Limb (tissue), 2 donors: Measurements from ENCODE around the gene RRP7A.
"Not testable (repeated sequence)": the region's sequence is repeated elsewhere in the genome, so short reads cannot be mapped to it uniquely, and the experiment has no call there.

Source experiments
- DNase-seq, 2 donors: peaks; one replicate each; pipeline ENCODE4 v3.0.0-alpha.2; 2016; ENCODE audit errors: extremely low spot score in 2 of 2

Gene RRP7A, protein sequence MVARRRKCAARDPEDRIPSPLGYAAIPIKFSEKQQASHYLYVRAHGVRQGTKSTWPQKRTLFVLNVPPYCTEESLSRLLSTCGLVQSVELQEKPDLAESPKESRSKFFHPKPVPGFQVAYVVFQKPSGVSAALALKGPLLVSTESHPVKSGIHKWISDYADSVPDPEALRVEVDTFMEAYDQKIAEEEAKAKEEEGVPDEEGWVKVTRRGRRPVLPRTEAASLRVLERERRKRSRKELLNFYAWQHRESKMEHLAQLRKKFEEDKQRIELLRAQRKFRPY

DNA sequence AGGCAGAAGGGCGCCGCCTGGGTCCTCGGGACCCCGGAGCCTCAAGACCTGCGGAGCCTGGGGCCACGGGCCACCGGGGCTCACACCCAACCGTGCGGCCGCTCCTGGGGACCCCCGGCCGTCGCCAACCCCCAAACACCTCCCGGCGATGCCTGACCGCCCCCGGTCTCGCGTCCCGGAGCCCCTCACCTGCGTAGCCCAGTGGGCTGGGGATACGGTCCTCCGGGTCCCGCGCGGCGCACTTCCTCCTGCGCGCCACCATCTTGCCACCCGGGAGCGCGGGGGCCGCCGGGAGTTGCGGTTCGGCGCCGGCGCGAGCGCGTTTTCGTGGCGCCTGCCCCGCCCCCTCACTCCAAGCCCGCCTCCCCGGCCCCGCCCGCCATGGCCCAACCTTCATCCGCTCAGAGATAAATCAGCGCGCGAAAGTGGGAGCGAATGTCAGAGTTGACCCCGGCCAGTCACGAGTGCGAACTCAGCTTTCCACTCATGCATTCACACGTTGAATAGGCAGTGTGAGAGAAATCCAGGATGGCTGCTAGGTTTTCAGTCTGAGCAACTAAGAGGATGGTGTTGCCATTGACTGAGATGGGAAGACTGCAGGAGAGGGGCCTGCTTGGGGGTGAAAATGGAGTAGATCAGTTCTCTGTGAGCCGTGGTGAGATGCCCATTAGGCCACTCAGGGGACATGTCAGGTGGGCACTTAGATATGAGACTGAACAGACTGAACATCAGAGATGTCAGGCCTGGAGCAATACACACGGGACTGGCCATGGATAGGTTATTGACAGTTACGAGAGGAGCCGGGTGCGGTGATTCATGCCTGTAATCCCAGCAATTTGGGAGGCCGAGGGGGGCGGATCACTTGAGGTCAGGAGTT, at the start of gene RRP7A:
Gene RRP7A (minus strand): TSS at position 272 of the 877 bp plus-strand sequence. CDS start 10 bp downstream, at position 262.
- peak; percentile 69 to 89 for DNase-seq

DNA sequence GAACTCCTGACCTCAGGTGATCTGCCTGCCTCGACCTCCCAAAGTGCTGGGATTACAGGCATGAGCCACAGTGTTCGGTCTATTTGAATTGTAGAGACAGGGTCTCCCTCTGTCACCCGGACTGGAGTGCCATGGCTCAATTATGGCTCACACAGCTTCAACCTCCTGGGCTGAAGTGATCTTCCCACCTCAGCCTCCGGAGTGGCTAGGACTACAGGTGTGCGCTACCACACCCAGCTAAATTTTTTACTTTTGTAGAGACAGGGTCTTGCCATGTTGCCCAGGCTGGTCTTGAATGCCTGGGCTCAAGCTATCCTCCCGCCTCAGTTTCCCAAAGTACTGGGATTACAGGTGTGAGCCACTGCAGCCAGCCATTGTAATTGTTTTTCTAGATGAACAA, 48.4 kb upstream of the RRP7A start:
- not testable (repeated sequence) for DNase-seq

- DNase-seq, result no peak
These were observed 46.4 kb upstream of the RRP7A start for GRCh38 chr22:42565956-42566355.

- DNase-seq, result no peak
These were observed 45.1 kb upstream of the RRP7A start for GRCh38 chr22:42564699-42565098.

DNA sequence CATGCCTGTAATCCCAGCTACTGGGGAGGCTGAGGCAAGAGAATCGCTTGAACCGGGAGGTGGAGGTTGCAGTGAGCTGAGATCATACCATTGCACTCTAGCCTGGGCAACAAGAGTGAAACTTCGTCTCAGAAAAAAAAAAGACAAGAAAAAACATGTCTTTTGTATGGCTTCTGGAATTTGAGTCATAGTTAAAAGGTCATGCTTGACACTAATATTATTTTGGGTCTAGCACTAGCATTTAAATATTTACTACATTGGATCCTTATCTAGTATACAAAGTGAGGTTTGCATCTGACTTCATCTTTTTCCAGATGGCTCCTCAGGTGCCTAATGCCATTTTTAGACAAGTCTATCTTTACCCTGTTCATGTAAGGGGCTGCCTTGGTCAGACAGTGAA, 44.3 kb upstream of the RRP7A start:
- DNase-seq, result not testable (repeated sequence)

DNA sequence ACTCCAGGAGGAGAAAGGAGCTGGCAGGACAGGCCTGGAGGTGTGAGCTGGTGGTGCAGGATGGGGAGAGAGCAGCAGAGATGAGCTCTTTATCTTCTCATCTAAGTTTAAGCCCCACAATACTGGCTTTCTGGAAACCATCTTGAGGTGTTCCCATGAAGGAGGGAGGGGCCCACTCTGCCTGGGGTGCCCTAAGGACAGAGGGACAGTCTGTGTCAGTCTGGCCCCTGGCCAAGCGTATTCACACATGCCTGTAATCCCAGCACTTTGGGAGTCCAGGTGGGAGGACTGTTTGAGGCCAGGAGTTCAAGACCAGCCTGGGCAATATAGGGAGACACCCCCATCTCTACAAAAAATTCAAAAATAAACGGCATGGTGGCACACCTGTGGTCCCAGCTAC, 43.1 kb upstream of the RRP7A start:
- DNase-seq, result no peak

DNA sequence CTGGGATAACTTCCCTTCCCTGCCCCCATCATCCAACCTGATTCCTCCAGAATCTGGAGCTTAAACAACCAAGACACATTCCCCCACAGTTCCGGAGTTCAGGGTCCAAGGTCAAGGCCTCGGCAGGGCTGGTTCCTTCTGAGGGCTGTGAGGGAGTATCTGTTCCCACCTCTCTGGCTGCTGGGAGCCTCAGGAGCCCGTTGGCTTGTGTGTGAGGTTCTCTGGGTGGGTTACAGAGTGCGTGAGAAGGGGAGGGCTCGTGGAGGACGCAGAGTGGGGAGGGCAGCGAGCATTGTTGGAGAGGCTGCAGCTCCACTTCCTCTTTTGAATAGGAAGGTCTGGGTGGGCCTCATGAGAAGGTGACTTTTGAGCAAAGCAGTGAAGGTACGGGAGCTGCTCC, 42.7 kb upstream of the RRP7A start:
- DNase-seq, result no peak

DNA sequence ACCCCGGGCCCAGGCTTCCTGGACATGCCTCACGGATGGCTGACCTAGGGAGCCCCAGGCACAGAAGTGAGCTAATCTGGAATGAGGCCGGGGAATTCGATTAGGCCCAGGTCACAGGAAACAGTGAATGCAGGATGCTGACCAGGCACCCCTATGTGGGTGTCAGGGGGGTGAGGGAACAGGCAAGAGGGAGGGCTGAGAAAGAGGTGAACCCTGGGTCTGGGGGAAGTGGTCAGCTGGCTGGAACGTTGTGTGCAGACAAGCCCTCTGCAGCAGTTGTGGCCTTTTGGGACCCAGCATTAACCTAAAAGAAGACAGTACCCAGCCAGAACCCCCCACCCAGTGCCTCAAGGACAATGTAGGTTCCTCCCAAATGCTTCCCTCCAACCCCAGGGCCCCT, 42.3 kb upstream of the RRP7A start:
- DNase-seq, result no peak

GRCh38 chr22:42560781-42561180, 41.2 kb upstream of the RRP7A start:
- DNase-seq, result no peak

GRCh38 chr22:42560381-42560780, 40.8 kb upstream of the RRP7A start:
- DNase-seq, result no peak

DNA sequence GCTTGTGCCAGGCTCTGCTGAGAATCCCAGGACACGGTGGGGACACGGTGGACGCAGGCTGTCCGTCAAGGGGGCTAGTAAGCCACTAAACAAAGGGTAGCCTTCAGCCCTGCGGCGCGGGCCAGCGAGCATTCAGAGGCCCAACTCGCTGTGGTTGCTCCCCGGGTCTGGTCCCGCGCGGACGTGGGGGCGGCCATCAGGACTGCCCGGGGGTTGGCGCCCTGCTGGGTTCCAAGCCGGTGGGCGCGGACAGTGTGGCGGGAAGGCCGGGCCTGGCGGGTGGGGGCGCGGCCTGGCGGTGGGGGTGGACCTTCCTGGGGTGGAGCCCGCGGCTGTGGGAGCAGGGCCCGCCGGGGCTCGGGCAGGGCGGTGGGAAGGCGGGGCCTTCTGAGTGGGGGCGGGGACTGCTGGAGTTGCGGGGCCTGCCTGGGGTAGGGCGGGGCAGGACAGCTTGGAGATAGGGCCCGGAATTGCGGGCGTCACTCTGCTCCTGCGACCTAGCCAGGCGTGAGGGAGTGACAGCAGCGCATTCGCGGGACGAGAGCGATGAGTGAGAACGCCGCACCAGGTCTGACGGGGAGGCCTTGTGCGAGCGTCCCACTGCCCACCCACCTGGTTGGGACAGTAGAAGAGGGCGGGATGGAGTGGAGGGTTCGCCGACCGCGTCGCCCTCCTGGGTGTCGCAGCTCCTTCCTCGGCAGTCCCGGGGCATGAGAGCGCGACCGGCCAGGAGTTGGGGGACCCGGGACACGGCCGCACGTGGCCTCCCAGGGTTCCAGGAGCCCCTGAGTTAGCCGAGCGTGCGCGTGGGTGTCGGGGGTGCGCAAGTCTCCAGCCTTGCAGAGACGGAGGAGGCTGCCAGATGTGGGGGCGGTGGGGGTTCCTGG, 34.1 kb upstream of the RRP7A start, which contains the start of gene SERHL2:
Gene SERHL2 (plus strand): TSS at position 482 of the 887 bp plus-strand sequence. CDS start 65 bp downstream, at position 547.
- peak; percentile 74 to 89 for DNase-seq

- DNase-seq, result not testable (repeated sequence)
These were observed 32.7 kb upstream of the RRP7A start for GRCh38 chr22:42552294-42552647.

DNA sequence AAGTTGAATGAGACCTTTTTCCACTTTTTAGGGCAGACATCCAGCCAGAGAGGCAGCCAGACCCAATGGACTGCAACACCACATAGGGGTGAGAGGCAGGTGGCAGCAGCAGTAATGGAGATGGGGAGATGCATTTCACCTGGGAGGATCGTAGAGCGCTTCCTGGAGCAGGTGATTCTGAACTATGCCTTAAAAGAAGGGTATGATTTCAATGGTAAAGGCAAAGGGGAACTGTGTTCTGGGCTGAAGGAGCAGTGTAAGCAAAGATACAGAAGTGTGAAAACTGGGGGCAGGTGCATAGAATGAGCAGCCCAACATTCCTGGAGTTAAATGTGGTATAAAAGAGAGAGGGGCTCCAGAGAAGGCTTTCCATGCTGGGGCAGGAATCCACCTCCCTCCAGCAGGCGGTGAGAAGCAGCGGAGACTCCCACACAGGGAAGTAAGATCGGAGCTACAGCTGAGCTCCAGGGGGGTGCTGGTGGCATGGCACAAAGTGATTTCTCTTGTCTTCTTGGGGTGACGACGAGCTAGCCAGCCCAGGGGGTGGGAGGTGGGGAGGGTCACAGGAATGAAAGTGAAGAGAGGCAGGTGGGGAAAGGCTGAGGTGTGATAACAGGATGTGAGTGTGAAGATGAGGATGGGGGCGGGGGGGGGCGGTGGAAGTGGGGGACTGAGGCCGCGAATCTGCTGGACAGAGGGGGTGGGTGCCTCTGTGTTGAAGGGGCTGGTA, 29.9 kb upstream of the RRP7A start:
- no peak for DNase-seq

- DNase-seq, result no peak
These were observed 29.2 kb upstream of the RRP7A start for GRCh38 chr22:42548597-42549330.

DNA sequence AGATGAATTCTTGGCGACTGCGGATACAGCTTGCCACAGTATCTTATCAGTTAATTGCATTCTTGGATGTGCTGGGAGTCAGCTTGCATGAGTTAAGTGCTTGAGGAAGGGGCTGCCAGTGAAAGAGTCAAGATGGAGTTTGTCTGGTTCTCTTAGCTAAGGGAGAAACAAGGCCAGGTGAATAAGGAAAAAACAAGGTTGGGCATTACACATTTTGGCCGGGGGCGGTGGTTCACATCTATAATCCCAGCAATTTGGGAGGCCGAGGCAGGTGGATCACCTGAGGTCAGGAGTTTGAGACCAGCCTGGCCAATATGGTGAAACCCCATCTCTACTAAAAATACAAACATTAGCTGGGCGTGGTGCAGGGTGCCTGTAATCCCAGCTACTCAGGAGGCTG, 28.5 kb upstream of the RRP7A start:
- not testable (repeated sequence) for DNase-seq

DNA sequence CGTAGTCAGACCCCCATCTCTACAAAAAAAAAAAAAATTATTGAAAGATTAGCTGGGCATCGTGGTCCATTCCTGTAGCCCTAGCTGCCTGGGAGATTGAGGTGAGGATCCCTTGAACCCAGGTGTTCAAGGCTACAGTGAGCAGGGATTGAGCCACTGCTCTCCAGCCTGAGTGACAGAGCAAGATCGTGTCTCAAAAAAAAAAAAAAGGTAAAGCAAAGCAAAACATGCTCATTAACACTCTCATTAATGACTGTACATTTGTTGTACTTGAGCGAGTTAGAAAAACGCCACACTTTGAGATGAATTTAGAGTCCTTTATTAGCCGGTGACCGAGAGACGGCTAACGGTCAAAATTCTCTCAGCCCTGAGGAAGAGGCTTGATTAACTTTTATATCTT, 28.0 kb upstream of the RRP7A start:
- no peak for DNase-seq

DNA sequence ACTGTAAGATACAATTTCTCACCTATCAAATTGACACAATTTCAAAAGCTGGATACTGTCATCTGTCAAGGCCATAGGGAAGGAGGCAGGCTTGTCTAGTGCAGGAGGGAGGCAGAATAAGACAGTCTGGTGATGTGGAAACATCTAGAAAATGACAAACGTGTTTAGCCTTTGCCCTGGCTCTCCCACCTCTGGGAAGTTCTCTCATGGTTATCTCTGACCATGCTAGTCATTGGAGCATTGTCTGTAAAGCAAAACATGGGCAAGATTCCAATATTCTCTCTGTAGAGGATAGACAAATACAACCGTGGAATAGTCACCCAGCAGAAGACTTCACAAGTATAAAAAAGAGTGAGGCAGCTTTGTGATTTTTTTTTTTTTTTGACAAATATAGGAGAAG, 25.1 kb upstream of the RRP7A start:
- no peak for DNase-seq

- not testable (repeated sequence) for DNase-seq
These were observed 19.7 kb upstream of the RRP7A start for GRCh38 chr22:42539236-42539771.

DNA sequence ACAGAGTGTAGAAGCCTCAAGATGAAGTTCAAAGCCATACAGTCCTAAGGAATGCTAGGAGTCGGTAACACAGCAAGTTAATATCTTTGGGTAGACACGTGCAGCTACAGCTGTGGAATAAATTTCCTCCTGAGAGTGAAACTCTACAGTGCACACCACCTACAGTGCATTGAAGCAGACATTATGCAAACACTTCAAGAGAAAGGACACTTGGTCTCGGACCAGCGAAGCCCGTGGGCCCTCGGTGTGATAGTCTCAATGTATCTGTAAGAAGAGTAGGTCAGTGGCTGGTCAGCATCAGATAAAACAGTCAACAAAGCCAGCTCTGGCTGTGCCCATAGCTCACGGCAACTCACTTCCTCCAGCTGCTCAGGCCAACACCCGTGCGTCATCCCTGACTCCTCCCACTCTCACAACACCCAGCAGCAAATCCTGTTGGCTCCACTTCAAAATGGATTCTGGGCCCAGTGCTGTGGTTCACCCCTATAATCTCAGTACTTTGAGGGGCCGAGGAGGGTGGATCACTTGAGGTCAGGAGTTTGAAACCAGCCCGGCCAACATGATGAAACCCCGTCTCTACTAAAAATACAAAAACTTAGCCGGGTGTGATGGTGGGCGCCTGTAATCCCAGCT, 17.7 kb upstream of the RRP7A start:
- not testable (repeated sequence) for DNase-seq
